T-helper 17 cell (primary cell): Measurements from ENCODE around the gene RAMP3. TPM values are rescaled to one million over a fixed set of nuclear protein-coding genes. Genes with fewer than 3 reads are reported as not detected.
"Not testable (repeated sequence)": the region's sequence is repeated elsewhere in the genome, so short reads cannot be mapped to it uniquely, and the experiment has no call there.

Source experiments
- ATAC-seq: fragments of 150-1000 bp; cut with Tn5 transposase; 2 replicates; pipeline ENCODE4 v1.10.0; 2021; ENCODE audit warnings: mild to moderate bottlenecking, moderate library complexity
- DNase-seq, 3 donors: peaks; one replicate each; pipeline versions ENCODE4 v3.0.0 to v3.0.0-alpha.2; 2020 to 2021
- H3K9me3 ChIP-seq: one replicate; pipeline ENCODE4 v1.7.0; 2013; ENCODE audit warnings: low read length, mild to moderate bottlenecking; ENCODE audit not compliant: control insufficient read depth, poor library complexity, severe bottlenecking
- H3K27ac Mint-ChIP-seq: one replicate; pipeline ENCODE4 v1.8.0; 2022; ENCODE audit warnings: mild to moderate bottlenecking, moderate library complexity, mixed read lengths
- H3K27me3 Mint-ChIP-seq: one replicate; pipeline ENCODE4 v1.8.0; 2022; ENCODE audit warnings: mixed read lengths
- H3K36me3 Mint-ChIP-seq: one replicate; pipeline ENCODE4 v1.8.0; 2022; ENCODE audit warnings: low read depth, mixed read lengths
- H3K4me1 Mint-ChIP-seq: one replicate; pipeline ENCODE4 v1.8.0; 2022; ENCODE audit warnings: mild to moderate bottlenecking, mixed read lengths
- H3K4me3 Mint-ChIP-seq: one replicate; pipeline ENCODE4 v1.8.0; 2022; ENCODE audit warnings: mild to moderate bottlenecking, moderate library complexity, mixed read lengths
- total RNA-seq, 4 donors: library from RNA in 2 of 4; stranded (reverse) in 2 of 4; gene quantifications; one replicate each; pipeline ENCODE4 v1.2.3 and lab custom pipeline; 2022 to 2026

Gene RAMP3
- total RNA-seq, 2 donors from 2014 or later: 0.65 to 0.76 TPM

DNA sequence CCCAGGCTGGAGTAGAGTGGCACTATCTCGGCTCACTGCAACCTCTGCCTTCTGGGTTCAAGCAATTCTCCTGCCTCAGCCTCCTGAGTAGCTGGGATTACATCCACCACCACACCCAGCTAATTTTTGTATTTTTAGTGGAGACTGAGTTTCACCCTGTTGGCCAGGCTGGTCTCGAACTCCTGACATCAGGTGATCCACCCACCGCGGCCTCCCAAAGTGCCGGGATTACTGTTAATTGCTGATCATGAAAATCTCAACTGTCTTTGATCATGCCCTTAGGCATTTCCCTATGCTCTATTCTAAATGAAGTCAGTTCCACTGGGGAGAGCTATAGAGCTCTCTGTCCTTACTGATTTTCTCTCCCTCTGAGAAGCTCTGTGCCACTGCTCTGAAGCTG lies 48.7 kb downstream of the RAMP3 start:
- peaks cover 31% of the 10 kb centered on the region for H3K4me1 Mint-ChIP-seq
- not testable (repeated sequence) for ATAC-seq, H3K4me3 Mint-ChIP-seq, H3K36me3 Mint-ChIP-seq, DNase-seq, H3K9me3 ChIP-seq
- H3K27ac Mint-ChIP-seq: peak overlapping the region; percentile 60
- H3K27me3 Mint-ChIP-seq: peaks cover 32% of the 10 kb centered on the region

DNA sequence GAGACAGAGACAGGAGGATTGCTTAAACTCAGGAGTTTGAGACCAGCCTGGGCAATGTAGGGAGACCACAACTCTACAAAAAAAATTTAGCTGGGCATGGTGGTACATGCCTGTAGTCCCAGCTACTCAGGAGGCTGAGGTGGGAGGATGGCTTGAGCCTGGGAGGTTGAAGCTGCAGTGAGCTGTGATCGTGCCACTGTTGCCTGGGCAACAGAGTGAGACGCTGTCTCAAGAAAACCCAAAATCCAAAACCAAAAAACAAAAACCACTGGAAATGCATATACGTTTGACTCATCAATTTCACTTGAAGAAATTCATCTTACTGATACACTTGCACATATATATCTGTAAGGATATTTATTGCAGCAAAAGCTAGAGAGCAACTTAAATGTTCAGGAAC lies 52.3 kb downstream of the RAMP3 start:
- Mint-ChIP-seq H3K4me1 (peaks cover 21% of the 10 kb centered on the region), H3K27me3 (peaks cover 65% of the 10 kb centered on the region)
- H3K9me3 ChIP-seq, DNase-seq, H3K27ac Mint-ChIP-seq, H3K36me3 Mint-ChIP-seq, ATAC-seq, H3K4me3 Mint-ChIP-seq: not testable (repeated sequence)

DNA sequence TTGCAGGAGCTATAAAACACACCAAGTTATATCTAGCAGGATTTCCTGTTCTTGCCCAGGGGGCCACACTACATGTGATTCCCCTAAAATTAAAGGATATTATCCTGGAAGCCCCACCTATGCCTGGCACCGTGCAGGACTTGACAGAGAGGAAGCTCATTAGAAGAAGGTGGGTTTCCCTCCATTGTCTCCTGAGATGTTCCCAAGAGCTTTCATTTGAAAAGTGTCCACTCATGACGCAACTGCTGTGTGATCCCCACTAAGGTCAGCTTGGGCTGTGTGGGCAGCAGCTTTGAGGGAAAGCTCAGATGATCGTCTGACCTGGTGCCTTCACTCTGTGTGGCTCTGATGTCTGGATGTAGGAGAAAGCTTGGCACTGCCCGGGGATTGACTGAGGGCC lies 53.5 kb downstream of the RAMP3 start:
- DNase-seq: no peak
- peaks cover 74% of the 10 kb centered on the region for H3K27me3 Mint-ChIP-seq
- no peaks in the 10 kb centered on the region for H3K9me3 ChIP-seq
- no peak for ATAC-seq
- no peak overlapping the region for H3K4me3 Mint-ChIP-seq
- H3K27ac Mint-ChIP-seq: no peak overlapping the region
- peaks cover 12% of the 10 kb centered on the region for H3K4me1 Mint-ChIP-seq
- peaks cover 7% of the 10 kb centered on the region for H3K36me3 Mint-ChIP-seq

DNA sequence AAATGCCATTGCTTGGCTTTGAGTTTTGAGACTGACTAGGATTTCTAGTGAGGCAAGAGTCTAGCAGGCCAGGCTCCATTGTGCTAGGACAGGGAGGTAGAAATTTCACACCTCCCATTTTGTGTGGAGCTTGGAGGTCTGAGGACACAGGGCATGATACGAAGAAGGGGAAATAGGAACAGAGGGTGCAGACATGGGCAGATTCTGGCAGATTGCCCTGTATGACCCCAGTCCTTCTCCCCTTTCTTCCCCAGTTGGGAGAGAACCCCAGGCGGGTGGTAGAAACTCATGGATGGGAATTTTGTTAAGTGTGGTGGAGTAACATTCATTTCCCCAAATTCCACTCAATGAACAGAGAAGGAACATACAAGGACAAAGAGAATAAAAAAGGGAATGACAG lies 54.4 kb downstream of the RAMP3 start:
- peaks cover 78% of the 10 kb centered on the region for H3K27me3 Mint-ChIP-seq
- H3K27ac Mint-ChIP-seq: no peak overlapping the region
- peaks cover 10% of the 10 kb centered on the region for H3K4me1 Mint-ChIP-seq
- no peak for DNase-seq
- H3K36me3 Mint-ChIP-seq: peaks cover 7% of the 10 kb centered on the region
- H3K4me3 Mint-ChIP-seq: no peak overlapping the region
- no peak for ATAC-seq
- no peaks in the 10 kb centered on the region for H3K9me3 ChIP-seq

DNA sequence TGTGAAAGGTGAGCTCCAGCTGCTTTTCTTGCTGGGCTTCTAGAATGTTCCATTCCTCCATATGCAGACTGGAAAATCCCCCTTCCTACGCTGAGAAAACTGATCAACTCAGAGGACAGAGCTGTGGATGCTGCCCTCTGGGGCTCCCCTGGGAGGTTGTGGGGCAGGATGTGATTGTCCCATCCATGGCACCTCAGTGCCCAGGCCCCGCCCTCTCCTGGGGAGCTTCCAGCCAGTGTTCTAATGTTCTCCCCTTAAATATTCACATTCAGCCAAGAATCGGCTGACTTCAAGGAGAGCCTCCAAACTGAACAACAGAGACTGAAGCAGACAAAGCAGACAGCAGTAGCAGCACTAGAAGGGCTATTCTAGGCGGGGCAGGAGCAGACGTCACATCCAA lies 55.0 kb downstream of the RAMP3 start:
- DNase-seq (no peak), ATAC-seq (no peak)
- Mint-ChIP-seq H3K4me1 (peaks cover 12% of the 10 kb centered on the region), H3K36me3 (peaks cover 7% of the 10 kb centered on the region), H3K27me3 (peaks cover 83% of the 10 kb centered on the region), H3K27ac (no peak overlapping the region), H3K4me3 (no peak overlapping the region)
- no peaks in the 10 kb centered on the region for H3K9me3 ChIP-seq

DNA sequence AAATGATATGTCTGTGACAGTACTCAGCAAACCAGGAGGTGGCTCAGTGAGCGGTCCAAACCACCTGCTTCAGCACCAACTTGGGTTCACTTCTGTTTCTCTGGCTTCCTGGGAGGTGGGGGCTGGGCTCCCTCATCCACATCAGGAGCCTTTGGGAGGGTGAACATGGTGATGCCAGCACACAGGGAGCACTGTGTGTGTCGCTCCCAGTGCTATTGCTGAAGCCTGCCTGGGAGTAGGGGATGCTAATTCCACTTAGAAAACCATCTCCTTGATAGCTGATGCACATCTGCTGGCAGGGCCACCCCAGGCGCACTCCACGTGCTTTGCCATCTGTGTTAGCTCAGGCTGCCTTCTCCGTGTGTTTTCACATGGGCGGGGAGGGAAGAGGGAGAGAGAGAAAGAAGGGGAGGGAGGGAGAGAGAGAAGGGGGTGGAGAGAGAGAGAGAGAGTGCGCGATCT lies 58.0 kb downstream of the RAMP3 start:
- no peak for DNase-seq
- ATAC-seq: no peak
- peaks cover 6% of the 10 kb centered on the region for H3K4me1 Mint-ChIP-seq
- H3K9me3 ChIP-seq: no peaks in the 10 kb centered on the region
- no peak overlapping the region for H3K4me3 Mint-ChIP-seq
- H3K27me3 Mint-ChIP-seq: peaks cover 80% of the 10 kb centered on the region
- no peak overlapping the region for H3K27ac Mint-ChIP-seq
- peaks cover 5% of the 10 kb centered on the region for H3K36me3 Mint-ChIP-seq

DNA sequence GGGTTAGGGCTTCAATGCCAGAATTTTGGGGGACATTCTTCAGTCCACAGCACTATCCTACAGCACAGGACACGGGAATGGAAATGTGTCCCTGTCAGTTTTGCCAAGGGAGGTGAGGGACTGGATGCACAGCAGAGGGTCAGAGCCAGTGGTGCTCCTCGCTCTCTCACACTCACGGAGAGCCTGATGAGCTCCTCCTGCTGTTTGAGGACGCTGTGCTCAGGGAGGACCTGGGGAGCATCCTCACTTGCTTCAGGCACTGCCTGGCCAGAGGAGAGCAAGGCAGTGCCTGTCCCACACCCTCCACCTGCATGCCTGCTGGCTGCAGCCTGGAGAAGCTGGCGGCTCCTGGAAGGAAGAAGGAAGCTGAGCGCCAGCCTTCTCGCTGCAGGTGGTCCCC lies 58.6 kb downstream of the RAMP3 start:
- no peak overlapping the region for H3K4me3 Mint-ChIP-seq
- H3K27me3 Mint-ChIP-seq: peaks cover 78% of the 10 kb centered on the region
- peaks cover 5% of the 10 kb centered on the region for H3K4me1 Mint-ChIP-seq
- H3K9me3 ChIP-seq: no peaks in the 10 kb centered on the region
- no peak for DNase-seq
- no peak for ATAC-seq
- H3K27ac Mint-ChIP-seq: no peak overlapping the region
- peaks cover 5% of the 10 kb centered on the region for H3K36me3 Mint-ChIP-seq

DNA sequence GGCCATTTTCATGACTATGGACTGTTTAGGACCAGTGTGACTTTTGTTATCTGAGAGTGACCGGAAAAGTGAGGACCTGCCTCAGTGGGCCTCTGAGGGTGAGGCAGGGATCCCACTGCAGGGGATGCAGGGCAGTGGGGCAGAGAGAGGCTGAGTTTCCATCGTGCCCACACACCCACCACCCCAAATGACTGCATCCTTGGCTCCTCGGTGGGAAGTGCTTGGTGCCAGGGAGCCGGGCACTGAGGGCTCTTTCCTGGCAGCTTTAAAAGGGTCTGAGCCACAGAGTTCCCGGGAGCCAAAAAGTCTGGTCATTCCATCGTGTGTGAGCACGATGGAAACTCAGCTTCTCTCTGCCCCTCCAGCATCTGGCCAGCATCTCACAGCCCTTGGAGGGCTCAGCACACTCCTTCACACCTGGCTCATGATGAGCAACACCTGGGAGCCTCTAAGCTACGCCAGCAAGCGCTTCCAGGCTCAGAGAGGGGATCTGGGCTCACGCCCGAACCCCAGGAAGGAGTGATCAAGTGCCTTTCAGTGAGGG lies 59.1 kb downstream of the RAMP3 start:
- Mint-ChIP-seq H3K27me3 (peaks cover 78% of the 10 kb centered on the region), H3K4me1 (peaks cover 5% of the 10 kb centered on the region), H3K27ac (no peak overlapping the region), H3K36me3 (peaks cover 5% of the 10 kb centered on the region), H3K4me3 (no peak overlapping the region)
- no peak for ATAC-seq
- no peak for DNase-seq
- no peaks in the 10 kb centered on the region for H3K9me3 ChIP-seq

DNA sequence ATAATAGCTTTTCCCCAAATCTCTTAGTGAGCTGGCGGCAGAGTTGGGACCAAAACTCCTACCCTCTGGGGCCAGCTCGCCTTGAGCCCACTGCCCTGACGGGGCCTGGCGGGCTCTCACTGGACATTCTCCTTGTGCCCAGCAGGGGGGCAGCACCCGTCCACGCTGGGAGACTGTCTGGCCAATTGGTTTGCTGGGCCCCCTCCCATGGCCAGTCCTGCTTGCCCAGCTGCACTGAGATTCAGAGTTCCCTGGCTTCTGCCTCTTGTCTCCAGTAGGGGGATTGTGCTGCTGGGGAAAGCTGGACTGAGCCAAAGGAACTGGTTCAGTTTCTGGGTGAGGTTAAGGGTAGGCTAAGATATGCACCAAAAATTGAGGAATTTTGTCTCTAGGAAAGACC lies 59.8 kb downstream of the RAMP3 start:
- DNase-seq: no peak
- Mint-ChIP-seq H3K4me1 (peaks cover 2% of the 10 kb centered on the region), H3K4me3 (no peak overlapping the region), H3K27ac (no peak overlapping the region), H3K36me3 (peaks cover 2% of the 10 kb centered on the region), H3K27me3 (peaks cover 78% of the 10 kb centered on the region)
- ATAC-seq: no peak
- H3K9me3 ChIP-seq: no peaks in the 10 kb centered on the region

DNA sequence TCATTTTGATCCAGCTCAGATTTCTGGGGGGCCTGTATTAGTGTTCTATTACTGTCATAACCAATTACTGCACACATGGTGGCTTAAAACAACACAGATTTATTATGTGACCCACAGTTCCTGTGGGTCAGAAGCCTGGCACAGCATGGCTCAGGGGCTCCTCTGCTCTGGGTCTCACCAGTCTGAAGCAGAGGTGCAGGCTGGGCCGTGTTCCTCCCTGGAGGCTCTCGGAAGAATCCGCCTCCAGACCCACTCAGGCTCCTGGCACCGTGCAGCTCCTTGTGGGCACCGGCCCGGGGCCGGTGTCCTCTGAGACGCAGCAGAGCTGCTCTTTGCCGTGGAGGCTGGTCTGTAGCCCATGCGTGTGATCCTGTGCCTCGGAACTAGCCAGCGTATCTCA lies 61.5 kb downstream of the RAMP3 start:
- H3K36me3 Mint-ChIP-seq: no peaks in the 10 kb centered on the region
- H3K4me3 Mint-ChIP-seq: no peak overlapping the region
- no peak for DNase-seq
- no peaks in the 10 kb centered on the region for H3K9me3 ChIP-seq
- no peak for ATAC-seq
- H3K27ac Mint-ChIP-seq: no peak overlapping the region
- H3K4me1 Mint-ChIP-seq: peaks cover 2% of the 10 kb centered on the region
- H3K27me3 Mint-ChIP-seq: peaks cover 70% of the 10 kb centered on the region

DNA sequence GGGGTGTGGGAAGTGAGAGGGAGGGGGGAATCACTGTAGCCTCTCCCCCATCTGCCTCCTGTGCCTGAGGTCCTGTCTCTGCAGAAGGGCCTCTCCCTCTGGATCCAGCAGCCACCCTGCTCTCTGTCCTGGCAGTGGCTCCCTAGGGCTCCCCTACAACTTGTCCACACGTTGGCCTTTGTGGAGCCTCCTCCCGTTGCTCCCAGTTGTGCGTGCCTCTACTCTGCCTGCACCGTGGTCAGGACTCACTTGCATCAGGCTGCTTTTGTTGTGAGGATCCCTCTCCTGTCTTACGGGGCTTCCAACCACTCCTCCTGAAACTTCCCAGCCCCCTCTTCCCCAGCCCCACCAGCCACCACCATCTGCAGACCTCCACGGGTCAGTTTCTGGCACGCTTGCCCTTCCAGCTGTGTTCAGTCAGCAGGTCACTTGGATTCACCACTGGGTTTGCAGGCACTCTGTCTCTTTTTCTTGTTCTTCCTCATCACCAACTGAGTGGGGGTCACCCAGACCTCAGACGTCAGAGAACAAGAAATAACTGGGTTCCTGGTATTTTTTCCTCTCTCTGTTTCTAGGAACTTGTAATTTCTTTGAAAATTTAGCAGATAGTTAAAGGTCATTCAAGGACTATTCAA lies 62.3 kb downstream of the RAMP3 start:
- ATAC-seq: no peak
- no peak overlapping the region for H3K4me3 Mint-ChIP-seq
- H3K4me1 Mint-ChIP-seq: peaks cover 2% of the 10 kb centered on the region
- H3K27me3 Mint-ChIP-seq: peaks cover 65% of the 10 kb centered on the region
- no peak for DNase-seq
- H3K9me3 ChIP-seq: no peaks in the 10 kb centered on the region
- no peak overlapping the region for H3K27ac Mint-ChIP-seq
- H3K36me3 Mint-ChIP-seq: peaks cover under 1% of the 10 kb centered on the region

DNA sequence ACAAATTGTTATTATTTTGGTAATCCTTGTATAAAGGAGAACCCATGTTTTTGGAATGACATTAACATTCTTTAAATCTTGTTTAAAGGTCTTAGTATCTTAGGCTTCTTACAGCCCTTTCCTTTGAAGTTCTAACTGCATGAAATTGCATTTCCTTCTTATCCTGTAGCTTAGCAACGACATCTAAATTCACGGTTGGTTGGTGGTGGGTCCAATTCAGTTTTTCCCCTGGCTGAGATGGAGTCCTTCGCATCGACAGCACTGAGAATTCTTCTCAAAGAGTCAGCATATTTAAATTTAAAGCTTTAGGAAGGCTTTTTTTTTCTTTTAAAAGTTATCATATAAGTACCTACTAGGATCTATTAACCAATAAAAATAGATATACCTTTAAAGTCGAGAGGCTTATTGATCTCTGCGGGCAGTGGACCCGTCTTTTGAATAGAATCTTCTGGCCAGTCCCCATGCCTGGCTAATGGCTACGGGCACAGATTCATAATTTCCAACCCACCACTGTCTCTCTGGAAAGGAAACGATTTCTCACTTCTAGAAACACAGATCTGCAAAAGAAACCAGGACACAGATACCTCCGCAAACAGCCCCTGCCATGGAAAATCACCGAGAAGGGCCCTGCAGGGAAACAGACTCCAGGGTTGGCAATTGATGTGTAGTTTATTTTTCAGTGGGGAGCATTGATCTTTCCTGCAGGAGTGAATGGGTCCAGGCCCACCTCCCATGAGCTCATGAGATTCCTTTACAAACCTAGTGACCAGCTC lies 63.4 kb downstream of the RAMP3 start:
- H3K27me3 Mint-ChIP-seq: peaks cover 65% of the 10 kb centered on the region

DNA sequence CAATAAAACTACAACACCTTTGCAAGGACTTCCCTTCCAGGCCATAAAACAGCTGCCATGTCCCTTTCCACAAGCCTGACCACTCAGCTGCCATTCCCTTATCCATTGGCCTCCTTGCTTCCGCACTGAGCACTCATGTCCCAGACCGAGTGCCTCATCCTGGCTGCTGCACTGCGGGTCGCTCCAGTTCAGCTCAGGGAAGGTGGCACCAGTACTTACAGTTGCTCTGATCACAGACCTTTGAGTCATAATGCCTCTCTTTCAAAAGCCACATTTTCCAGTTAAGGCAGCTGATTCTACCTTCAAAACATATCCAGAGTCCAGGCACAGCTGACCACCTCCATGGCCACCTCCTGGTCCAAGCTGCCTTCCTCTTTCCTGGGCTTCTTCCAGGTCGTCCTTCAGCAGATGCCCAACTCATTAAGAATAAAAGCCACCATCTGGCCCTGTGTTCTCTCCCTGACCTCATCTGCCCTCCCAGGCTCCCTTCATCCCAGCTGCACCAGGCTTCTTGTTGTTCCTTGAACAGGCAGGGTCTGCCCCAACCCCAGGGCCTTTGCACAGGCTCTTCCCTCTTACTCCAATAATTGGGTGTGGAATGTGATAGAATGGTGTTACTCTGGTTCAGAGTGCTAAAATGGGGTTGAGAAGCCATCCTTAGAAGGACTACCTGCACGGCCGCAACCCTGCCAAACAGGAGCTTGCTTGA lies 64.5 kb downstream of the RAMP3 start:
- ATAC-seq (no peak), DNase-seq (no peak)
- H3K36me3 Mint-ChIP-seq: peaks cover 2% of the 10 kb centered on the region
- H3K27me3 Mint-ChIP-seq: peaks cover 72% of the 10 kb centered on the region
- H3K27ac Mint-ChIP-seq: no peak overlapping the region
- H3K9me3 ChIP-seq: no peaks in the 10 kb centered on the region
- peaks cover 9% of the 10 kb centered on the region for H3K4me1 Mint-ChIP-seq
- no peak overlapping the region for H3K4me3 Mint-ChIP-seq

More for the DNA sequence above, 63.4 kb downstream of the RAMP3 start:
- Mint-ChIP-seq H3K4me3 (no peak overlapping the region), H3K27ac (no peak overlapping the region), H3K36me3 (peaks cover 2% of the 10 kb centered on the region), H3K4me1 (peaks cover 7% of the 10 kb centered on the region)
- H3K9me3 ChIP-seq: no peaks in the 10 kb centered on the region
- ATAC-seq (no peak), DNase-seq (no peak)
